Liver (tissue), 9 donors: ENCODE data around the gene CHAT. TPM values are rescaled to one million over a fixed set of nuclear protein-coding genes. Genes with fewer than 3 reads are reported as not detected.

Experiments used
- DNase-seq: peaks from one replicate; pipeline ENCODE4 v3.0.0-alpha.2; 2017; ENCODE audit warnings: low spot score
- H3K27ac ChIP-seq, 2 donors: one replicate each; pipeline ENCODE4 v1.7.0; 2013; ENCODE audit warnings: inconsistent platforms in 2 of 2, low read length in 2 of 2, control low read depth in 1 of 2, low read depth in 1 of 2, mild to moderate bottlenecking in 1 of 2
- H3K27me3 ChIP-seq, 4 donors: one replicate each; pipeline versions ENCODE4 v1.6.1 to v1.7.0; 2013; ENCODE audit warnings: low read length in 3 of 4, inconsistent platforms in 1 of 4, mild to moderate bottlenecking in 1 of 4, moderate library complexity in 1 of 4; ENCODE audit not compliant: control insufficient read depth in 4 of 4, insufficient read depth in 4 of 4
- H3K36me3 ChIP-seq, 4 donors: one replicate each; pipeline versions ENCODE4 v1.6.1 to v1.7.0; 2013; ENCODE audit warnings: low read length in 3 of 4, mild to moderate bottlenecking in 3 of 4, low read depth in 1 of 4, moderate library complexity in 1 of 4; ENCODE audit not compliant: control insufficient read depth in 4 of 4, insufficient read depth in 3 of 4
- H3K4me1 ChIP-seq, 4 donors: one replicate each; pipeline versions ENCODE4 v1.6.1 to v1.7.0; 2013; ENCODE audit warnings: low read length in 3 of 4, mild to moderate bottlenecking in 3 of 4, moderate library complexity in 1 of 4; ENCODE audit not compliant: control insufficient read depth in 4 of 4, insufficient read depth in 4 of 4
- H3K4me3 ChIP-seq, 3 donors: one replicate each; pipeline versions ENCODE4 v1.6.1 to v1.7.0; 2013; ENCODE audit warnings: low read length in 3 of 3, control low read depth in 1 of 3, low read depth in 1 of 3, mild to moderate bottlenecking in 1 of 3
- H3K9ac ChIP-seq, 2 donors: one replicate each; pipeline ENCODE4 v1.7.0; 2013; ENCODE audit warnings: low read length in 2 of 2, mild to moderate bottlenecking in 2 of 2, moderate library complexity in 2 of 2, control low read depth in 1 of 2, low read depth in 1 of 2
- H3K9me3 ChIP-seq, 4 donors: one replicate each; pipeline versions ENCODE4 v1.6.1 to v1.7.0; 2013; ENCODE audit warnings: low read length in 3 of 4; ENCODE audit not compliant: control insufficient read depth in 4 of 4
- EGR1 ChIP-seq, 2 donors: IDR thresholded peaks; 2 replicates each; pipeline ENCODE4 v1.6.1; 2016 to 2018; ENCODE audit warnings: antibody characterized with exemption in 2 of 2, low read depth in 2 of 2
- FOXA1 ChIP-seq: IDR thresholded peaks from 2 replicates; pipeline ENCODE4 v1.6.1; 2016; ENCODE audit warnings: antibody characterized with exemption
- FOXA2 ChIP-seq: IDR thresholded peaks from 2 replicates; pipeline ENCODE4 v1.6.1; 2016; ENCODE audit warnings: antibody characterized with exemption
- GABPA ChIP-seq, 2 donors: IDR thresholded peaks in 1 of 2; conservative IDR thresholded peaks in 1 of 2; 2 replicates each; pipeline ENCODE4 v1.6.1; 2016; ENCODE audit warnings: antibody characterized with exemption in 2 of 2, mild to moderate bottlenecking in 1 of 2, moderate library complexity in 1 of 2
- HNF4A ChIP-seq, 2 donors: conservative IDR thresholded peaks; 2 replicates each; pipeline ENCODE4 v1.6.1; 2016; ENCODE audit warnings: antibody characterized with exemption in 2 of 2, mild to moderate bottlenecking in 2 of 2
- NR2F2 ChIP-seq: IDR thresholded peaks from 2 replicates; pipeline ENCODE4 v1.6.1; 2016; ENCODE audit warnings: antibody characterized with exemption
- RXRA ChIP-seq, 2 donors: IDR thresholded peaks; 2 replicates each; pipeline ENCODE4 v1.6.1; 2017 to 2018; ENCODE audit warnings: antibody characterized with exemption in 2 of 2, mild to moderate bottlenecking in 1 of 2
- SP1 ChIP-seq: IDR thresholded peaks from 2 replicates; pipeline ENCODE4 v1.6.1; 2018; ENCODE audit warnings: antibody characterized with exemption, mild to moderate bottlenecking
- TAF1 ChIP-seq: conservative IDR thresholded peaks from 2 replicates; pipeline ENCODE4 v1.6.1; 2016; ENCODE audit warnings: antibody characterized with exemption, mild to moderate bottlenecking
- ZBTB33 ChIP-seq: IDR thresholded peaks from 2 replicates; pipeline ENCODE4 v1.6.1; 2016; ENCODE audit warnings: antibody characterized with exemption
- WGBS: extraction: QIAGEN DNeasy Blood & Tissue Kit; methylation state at CpG from one replicate; pipeline ENCODE4 v1.1.7; 2013; 5-methylcytosine and 5-hydroxymethylcytosine counted together
- polyA plus RNA-seq, 2 donors: library from polyadenylated mRNA; stranded (reverse) in 1 of 2; unstranded in 1 of 2; fragments of 200-250 nt in 1 of 2; fragments of >200 nt in 1 of 2; fragmentation: Nextera tagmentation in 1 of 2; extraction: Ambion mirVana in 1 of 2; gene quantifications; one replicate each; pipeline versions ENCODE4 v1.2.1 to v1.2.3, GENCODE V29; 2013 to 2015
- total RNA-seq, 2 donors: library from RNA; depleted of rRNA; stranded (reverse); fragments of >200 nt; gene quantifications; one replicate each; pipeline ENCODE4 v1.2.3, GENCODE V29; 2014
- TF ChIP-seq, protein P1 (sequence below): IDR thresholded peaks from 2 replicates; pipeline ENCODE4 v1.6.1; 2016; ENCODE audit warnings: antibody characterized with exemption, mild to moderate bottlenecking
- donor health status: healthy.
- donor health status: healthy.
- donor health status: healthy.
- donor health status: healthy.
- donor health status: healthy.

CHAT gene
- total and polyA plus RNA-seq, 4 donors, result not detected

DNA sequence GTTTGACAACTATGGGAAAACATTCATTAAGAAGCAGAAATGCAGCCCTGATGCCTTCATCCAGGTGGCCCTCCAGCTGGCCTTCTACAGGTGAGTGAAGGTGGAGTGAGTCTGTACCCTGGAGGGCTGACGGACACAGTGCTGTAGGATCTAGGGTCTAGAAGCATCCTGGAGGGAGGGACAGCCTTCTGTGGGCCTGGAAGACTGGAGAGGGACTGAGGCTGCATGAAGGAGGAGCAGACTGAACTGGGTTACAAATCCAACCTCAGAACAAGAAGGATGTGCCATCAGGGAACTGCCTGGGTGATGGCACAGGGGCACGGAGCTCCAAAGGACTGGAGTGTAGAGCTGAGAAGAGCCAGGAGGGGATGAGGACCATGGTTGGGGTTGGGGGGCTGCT, 38.1 kb downstream of the CHAT start:
- no peaks in the 10 kb centered on the region for H3K36me3 ChIP-seq
- TF ChIP-seq FOXA2 (no peak), NR2F2 (no peak), ZBTB33 (no peak), RXRA (IDR thresholded peaks at IDR 0.05) (no peak), TAF1 (no peak), EGR1 (IDR thresholded peaks at IDR 0.05; ENCODE audit: low read depth in 2 of 2) (no peak), HNF4A (conservative IDR thresholded peaks at IDR 0.05) (no peak), FOXA1 (no peak), GABPA (IDR thresholded peaks at IDR 0.05 in 1 of 2, conservative IDR thresholded peaks at IDR 0.05 in 1 of 2) (no peak)
- 78% methylated on average over 2 of the region's 2 CpGs for WGBS
- no peaks in the 10 kb centered on the region for H3K4me1 ChIP-seq
- no peak for DNase-seq
- no peak overlapping the region for H3K9ac ChIP-seq
- H3K27ac ChIP-seq, result no peak overlapping the region
- H3K27me3 ChIP-seq, result no peaks in the 10 kb centered on the region
- no peaks in the 10 kb centered on the region for H3K9me3 ChIP-seq
- H3K4me3 ChIP-seq, result no peak overlapping the region

GRCh38 chr10:49652421-49653272, 38.8 kb downstream of the CHAT start:
- peak; percentile 30 for DNase-seq
- Histone ChIP-seq H3K4me3 (no peak overlapping the region), H3K27ac (no peak overlapping the region), H3K9me3 (no peaks in the 10 kb centered on the region), H3K36me3 (no peaks in the 10 kb centered on the region), H3K27me3 (no peaks in the 10 kb centered on the region), H3K9ac (no peak overlapping the region), H3K4me1 (no peaks in the 10 kb centered on the region)
- 66% methylated on average over 15 of the region's 15 CpGs for WGBS
- TF ChIP-seq GABPA (IDR thresholded peaks at IDR 0.05 in 1 of 2, conservative IDR thresholded peaks at IDR 0.05 in 1 of 2), result no peak
- TF ChIP-seq, protein P1, sequence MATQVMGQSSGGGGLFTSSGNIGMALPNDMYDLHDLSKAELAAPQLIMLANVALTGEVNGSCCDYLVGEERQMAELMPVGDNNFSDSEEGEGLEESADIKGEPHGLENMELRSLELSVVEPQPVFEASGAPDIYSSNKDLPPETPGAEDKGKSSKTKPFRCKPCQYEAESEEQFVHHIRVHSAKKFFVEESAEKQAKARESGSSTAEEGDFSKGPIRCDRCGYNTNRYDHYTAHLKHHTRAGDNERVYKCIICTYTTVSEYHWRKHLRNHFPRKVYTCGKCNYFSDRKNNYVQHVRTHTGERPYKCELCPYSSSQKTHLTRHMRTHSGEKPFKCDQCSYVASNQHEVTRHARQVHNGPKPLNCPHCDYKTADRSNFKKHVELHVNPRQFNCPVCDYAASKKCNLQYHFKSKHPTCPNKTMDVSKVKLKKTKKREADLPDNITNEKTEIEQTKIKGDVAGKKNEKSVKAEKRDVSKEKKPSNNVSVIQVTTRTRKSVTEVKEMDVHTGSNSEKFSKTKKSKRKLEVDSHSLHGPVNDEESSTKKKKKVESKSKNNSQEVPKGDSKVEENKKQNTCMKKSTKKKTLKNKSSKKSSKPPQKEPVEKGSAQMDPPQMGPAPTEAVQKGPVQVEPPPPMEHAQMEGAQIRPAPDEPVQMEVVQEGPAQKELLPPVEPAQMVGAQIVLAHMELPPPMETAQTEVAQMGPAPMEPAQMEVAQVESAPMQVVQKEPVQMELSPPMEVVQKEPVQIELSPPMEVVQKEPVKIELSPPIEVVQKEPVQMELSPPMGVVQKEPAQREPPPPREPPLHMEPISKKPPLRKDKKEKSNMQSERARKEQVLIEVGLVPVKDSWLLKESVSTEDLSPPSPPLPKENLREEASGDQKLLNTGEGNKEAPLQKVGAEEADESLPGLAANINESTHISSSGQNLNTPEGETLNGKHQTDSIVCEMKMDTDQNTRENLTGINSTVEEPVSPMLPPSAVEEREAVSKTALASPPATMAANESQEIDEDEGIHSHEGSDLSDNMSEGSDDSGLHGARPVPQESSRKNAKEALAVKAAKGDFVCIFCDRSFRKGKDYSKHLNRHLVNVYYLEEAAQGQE, result no peak

- WGBS, result 77% methylated on average over 11 of the region's 11 CpGs
- H3K9ac ChIP-seq, result no peak overlapping the region
- H3K27me3 ChIP-seq, result no peaks in the 10 kb centered on the region
- no peak for TF ChIP-seq ZBTB33
- no peak for TF ChIP-seq SP1
- no peak for TF ChIP-seq EGR1 (IDR thresholded peaks at IDR 0.05; ENCODE audit: low read depth in 2 of 2)
- no peak for TF ChIP-seq HNF4A (conservative IDR thresholded peaks at IDR 0.05)
- no peak for DNase-seq
- no peak overlapping the region for H3K27ac ChIP-seq
- no peaks in the 10 kb centered on the region for H3K4me1 ChIP-seq
- no peak overlapping the region for H3K4me3 ChIP-seq
- H3K9me3 ChIP-seq, result no peaks in the 10 kb centered on the region
- H3K36me3 ChIP-seq, result no peaks in the 10 kb centered on the region
Observed at GRCh38 chr10:49653273-49653929, 39.6 kb downstream of the CHAT start.
